Measurements from ENCODE around the gene DTYMK.

- TF ChIP-seq PATZ1 (CRISPR knock-in tag; IDR thresholded peaks at IDR 0.05; ENCODE audit: borderline replicate concordance) (no peak), ARNTL (CRISPR knock-in tag; IDR thresholded peaks at IDR 0.05; ENCODE audit: borderline replicate concordance, low read depth) (no peak), GLIS3 (CRISPR knock-in tag; IDR thresholded peaks at IDR 0.05) (no peak), ZNF8 (CRISPR knock-in tag; IDR thresholded peaks at IDR 0.05) (no peak), CSDC2 (CRISPR knock-in tag; IDR thresholded peaks at IDR 0.05) (no peak), POU6F1 (CRISPR knock-in tag; IDR thresholded peaks at IDR 0.05; ENCODE audit: borderline replicate concordance, low read depth) (no peak), TSHZ2 (CRISPR knock-in tag; IDR thresholded peaks at IDR 0.05) (no peak), ZFP3 (CRISPR knock-in tag; IDR thresholded peaks at IDR 0.05) (no peak), OSR1 (CRISPR knock-in tag; IDR thresholded peaks at IDR 0.05) (no peak), SNAI2 (CRISPR knock-in tag; IDR thresholded peaks at IDR 0.05) (no peak), CSRNP3 (CRISPR knock-in tag; IDR thresholded peaks at IDR 0.05) (no peak), ZC3H10 (CRISPR knock-in tag; IDR thresholded peaks at IDR 0.05) (no peak), ZNF565 (CRISPR knock-in tag; conservative IDR thresholded peaks at IDR 0.05; ENCODE audit: low read depth) (no peak)
Measured at GRCh38 chr2:241676665-241677064, 9.9 kb downstream of the DTYMK start.
